Hypothalamus (tissue), 51 donors: ENCODE measurements around the gene ELFN1.

ENCODE experiments used
- DNase-seq, 51 donors: peaks; one replicate each; lab custom pipeline; 2025; lab: John Stamatoyannopoulos, UW

Gene ELFN1

DNA sequence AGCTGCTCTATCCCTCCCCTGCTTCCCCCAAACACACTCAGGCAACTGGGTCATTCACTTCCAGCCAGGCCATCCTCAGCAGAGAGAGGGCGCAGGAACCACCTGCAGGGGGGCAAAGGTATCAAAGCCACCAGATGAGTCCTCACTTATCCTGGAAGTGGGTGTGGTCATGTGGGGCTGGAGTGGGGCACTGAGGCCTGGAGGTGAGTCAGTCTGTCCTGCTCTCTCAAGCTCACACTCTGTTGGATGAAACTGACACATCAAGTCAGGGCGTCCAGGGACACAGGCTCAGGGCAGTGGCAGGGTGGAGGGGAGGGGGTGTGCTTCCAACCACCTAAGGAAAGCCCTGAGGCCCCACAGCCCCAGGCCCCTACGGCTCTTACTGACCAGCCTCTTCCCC is 8.0 kb upstream of the ELFN1 start:
- DNase-seq: no peak

DNA sequence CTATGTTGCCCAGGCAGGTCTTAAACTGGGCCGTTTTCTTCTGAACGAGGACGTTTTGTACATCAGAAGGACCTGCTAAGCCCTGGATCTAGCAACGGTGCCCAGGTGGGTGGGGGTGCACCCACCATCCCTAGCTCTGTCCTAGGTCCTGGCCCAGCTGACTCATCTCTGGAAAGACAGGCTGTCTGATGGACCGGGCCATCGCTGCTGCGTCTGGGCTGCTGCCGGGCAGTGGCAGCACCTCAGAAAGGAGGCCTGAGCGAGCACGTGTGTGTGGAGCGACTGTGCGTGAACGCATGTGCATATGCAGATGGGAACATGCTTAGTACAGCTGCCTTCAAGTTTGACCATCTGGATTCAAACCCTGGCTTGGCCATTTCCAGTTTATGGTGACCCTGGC is 7.3 kb upstream of the ELFN1 start:
- DNase-seq: no peak

DNA sequence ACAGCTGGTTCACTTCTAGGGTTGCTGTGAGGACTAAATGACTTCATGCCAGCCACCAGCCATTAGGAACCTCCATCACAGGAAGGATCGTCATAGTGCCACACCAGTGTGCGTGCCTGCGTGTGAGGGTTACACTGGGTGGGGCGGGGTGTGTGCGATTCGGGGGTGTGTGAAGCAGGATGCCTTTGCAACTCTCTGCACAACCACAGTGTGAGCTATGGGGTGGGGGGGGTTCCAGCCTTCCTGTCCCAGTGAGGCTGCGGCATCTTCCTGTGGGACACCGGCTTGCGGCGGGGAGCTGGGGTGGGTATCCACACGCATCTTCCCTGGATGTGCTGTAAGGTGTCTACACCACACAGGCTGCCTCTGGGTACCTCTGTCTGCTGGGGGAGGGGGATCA is 6.9 kb upstream of the ELFN1 start:
- DNase-seq: no peak

DNA sequence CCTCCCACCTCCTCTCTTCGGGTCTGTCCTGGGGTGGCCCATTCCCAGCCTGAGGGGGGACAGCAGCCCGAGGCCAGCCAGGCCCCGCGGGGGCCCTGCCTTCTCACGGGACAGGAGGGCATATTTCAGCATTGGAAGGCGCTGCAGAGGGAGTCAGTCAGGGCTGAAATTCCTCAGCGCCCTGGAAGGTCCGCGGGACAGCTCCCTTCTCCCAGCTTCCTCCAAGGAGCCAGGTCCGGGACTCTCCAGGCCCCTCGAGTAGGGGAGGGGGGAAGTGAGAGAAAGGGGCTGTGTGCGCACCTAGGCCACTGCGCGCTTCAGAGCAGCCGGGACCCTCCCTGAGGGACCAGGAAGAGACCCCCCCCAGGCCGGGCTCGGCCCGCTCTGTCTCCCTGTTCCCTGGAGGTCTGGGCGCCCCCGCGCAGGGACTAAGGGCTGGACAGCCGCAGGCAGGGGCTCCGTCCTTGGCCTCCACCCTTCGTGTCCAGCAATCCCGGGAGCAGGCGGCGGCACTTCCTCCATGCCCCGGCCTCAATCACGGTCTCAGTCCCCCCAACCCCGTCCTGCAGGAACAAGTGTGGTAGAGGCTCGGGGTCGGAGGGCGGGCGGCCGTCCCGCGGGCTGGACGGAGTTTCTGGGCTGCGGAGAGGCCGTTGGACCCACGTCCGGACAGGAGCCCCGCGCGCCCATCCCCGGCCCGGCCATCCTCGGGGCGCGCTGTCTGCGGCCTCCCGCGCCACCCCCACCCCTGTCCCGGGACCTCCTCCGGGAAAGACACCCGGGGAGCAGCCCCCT is 6.0 kb upstream of the ELFN1 start:
- DNase-seq: no peak

DNA sequence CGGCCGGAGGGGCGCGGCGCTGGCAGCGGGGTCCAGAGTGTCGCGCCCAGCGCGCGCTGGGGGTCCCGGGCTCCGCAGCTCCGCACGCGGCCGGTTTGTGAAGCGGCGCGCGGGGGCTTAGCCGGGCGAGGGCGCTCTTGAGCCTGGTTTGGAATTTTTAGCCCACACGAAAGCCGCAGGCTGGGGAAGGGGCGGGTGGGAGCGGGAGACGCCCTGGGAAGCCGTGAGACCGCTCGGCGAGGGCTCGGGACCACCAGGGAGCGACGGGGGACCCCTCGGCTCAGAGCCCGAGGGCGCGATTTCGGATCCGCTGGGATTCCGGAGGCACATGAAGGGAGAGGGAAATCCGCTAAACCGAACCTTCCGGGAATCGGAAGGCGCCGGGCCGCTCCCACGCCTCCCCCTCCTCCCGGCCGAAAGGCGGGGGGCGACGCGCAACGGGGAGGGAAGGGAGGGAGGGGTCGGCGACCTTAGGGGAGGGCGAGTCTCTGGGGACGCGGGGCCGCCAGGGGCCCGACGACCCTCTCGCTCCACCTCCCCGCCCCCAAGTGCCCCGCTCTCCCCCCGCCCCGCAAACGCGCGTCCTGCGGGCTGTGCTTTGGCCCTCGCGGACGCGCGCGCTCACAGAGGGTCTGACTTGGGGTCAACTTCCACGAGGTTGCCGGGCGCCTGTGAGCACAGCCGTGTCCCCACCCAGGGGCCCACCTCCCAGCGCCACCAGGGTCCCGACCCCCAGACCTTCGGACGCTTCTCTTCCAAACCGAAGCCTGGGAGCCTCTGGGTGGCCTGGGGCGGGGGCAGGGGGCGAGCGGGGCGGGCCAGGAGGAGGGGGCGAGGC is 5.1 kb upstream of the ELFN1 start:
- peak in 25 of 51 donors; percentile 8 to 71 (median 28) for DNase-seq

DNA sequence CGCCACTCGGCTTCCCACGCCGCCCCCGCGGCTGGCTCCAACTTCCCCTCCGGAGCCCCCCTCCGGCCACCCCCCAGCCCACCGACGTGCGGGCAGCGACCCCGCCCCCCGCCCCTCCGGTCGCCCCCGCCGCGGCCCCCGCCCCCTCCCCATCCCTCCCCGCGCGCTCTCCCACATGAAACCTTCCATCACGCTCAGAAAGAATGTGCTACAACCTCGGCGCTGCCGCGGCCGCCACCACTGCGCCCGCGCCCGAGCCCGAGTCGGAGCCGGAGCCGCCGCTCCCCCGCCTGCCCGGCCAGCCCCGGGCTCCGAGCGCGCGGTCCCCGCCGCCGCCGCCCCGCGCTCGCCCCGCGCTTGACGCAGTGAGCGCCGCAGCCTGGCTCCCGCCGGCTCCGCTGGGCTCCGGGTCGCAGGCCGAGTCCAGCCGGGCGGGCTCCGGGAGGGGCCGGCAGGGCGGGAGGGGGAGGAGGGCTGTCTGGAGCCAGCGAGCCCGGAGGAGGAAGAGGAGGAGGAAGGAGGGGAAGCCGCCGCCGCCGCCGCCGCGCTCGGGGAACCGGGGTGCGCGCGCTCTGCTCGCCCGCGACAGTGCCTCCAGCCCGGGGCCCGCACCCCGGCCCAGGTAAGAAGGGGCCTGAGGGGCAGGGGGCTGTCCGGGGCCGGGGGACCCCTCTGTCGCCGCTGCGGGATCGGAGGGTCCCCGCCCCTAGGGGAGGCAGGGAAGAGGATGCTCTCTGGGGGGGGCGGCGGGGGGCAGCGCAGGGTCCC is 4.3 kb upstream of the ELFN1 start:
- peak in 1 of 51 donors; percentile 18 for DNase-seq

DNA sequence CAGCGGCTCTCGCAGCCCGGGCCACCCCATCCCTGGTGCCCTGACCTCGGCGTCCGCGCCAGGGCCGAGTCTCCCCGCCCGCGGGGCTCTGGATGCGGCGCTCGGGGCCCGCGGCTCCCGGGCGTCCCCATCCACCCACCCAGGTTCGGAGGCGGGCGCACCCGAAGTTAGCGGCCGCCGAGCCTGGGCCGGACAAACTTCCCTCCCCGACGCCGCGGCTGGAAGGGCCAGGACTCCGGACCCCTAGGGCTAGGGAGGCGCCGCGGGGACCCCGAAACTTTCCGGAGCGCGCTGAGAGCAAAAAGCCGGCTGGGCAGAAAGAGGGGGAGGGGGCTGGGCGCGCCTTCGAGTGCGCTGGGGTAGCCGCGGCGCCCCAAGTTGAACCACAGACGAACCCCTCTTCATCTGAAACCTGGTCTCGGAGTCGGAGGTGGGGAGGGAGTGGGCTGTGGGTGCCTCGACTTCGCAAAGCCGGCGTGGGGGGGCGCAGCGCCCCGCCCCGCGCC is 3.7 kb upstream of the ELFN1 start:
- DNase-seq: no peak

DNA sequence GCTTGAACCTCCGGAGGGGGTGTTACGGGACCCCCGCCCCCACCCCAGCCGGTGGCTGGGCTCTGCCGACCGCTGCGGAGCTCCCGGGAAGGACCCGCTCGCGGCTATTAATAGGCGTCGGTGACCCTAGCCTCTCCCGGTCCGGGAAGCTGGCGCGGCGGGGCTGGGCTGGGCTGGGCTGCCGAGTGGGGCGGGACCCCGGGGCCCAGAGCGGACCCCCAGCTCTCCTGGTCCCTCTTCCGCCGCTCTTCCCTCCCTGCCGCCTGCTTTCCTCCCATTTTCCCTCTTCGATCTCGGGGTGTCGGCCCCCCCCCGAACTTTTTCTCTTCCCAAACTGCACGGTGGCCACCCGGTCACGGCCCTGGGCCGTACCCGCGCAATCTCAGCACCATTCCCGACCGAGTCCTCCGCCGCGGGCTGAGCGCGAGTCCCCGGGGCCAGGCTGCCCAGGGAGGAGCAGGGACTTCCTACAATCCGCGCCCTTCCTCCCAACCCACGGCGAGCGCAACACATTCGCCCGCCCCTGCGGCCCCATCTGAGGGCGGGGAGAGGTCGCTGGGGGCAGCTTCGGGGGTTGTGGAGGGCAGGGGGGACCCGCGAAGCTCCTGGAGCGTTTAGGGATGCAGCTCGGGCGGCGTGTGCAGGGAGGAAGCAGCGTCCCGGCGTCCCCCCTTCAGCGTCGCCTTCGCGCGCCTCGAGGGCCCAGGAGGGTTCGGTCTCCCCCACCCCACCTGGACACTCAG is 3.1 kb upstream of the ELFN1 start:
- DNase-seq: no peak

DNA sequence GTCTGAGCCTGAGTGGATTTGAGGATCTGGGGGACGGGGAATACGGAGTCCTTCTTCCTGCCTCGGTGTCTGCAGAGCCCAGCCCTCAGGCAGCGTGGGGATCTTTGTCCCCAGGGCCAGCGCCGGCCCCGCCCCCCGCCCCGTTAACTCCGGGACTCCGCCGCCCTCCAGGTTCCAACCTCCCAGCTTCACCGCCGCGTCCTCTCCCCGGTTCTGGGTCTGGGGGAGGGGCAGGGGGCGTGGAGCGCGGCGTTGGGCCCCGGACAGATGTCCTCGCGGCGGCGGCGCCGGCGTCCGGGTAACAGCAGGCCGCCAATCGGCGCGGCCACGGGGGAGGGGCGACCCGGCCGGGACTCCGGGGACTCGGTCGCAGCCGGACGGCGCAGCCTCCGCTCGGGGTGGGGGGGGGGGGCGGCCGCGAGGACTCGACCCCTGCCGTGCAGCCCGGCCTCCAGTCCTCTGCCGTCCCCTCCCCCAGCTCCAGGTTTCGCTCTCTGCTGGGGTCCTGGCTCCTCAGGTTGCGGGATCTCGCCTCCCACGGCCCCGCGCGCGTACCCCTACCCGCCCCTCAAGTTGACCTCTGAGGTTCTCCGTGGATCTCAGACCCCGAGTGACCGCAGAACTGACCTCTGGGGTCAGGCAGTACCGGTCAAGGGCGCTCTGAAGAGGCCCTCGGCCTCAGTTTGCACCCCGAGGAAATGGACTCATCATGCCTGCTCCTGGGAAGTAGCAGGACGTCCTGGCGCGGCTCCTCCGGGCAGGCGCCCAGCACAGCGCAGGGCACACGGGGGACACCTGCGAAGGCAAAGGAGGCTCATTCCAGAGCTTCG is 2.3 kb upstream of the ELFN1 start:
- no peak for DNase-seq

DNA sequence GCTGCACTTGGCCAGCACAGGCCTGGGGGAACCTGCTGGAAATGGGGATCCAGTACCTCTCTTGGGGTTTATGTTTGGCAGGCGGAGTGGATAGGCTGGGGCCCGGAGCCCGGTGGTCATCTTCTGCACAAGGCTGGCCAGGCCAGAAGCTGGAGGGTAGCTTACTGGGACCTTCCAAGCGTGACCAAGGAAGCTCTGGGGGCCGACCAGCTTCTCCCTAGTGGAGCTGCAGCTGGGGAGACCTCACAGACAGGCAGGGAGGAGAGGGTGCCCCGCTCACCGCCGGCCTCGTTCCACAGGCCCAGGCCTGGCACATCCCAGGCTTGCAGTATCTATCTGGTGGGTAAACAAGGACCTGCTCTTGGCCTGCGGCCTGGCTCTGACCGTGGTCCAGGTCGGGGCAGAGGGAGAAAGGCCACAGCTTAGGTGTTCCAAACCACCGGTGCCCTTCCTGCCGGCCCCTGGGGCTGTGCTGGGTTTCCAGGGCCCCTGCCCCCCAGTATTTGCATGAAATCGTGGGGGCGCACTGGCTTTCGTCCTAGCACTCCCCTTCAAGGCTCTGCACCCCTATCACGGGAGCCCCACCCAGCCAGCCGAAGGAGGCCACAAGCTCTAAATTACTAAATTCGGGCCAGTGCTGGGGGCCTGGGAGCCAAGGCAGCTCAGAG is 1.5 kb upstream of the ELFN1 start:
- no peak for DNase-seq

DNA sequence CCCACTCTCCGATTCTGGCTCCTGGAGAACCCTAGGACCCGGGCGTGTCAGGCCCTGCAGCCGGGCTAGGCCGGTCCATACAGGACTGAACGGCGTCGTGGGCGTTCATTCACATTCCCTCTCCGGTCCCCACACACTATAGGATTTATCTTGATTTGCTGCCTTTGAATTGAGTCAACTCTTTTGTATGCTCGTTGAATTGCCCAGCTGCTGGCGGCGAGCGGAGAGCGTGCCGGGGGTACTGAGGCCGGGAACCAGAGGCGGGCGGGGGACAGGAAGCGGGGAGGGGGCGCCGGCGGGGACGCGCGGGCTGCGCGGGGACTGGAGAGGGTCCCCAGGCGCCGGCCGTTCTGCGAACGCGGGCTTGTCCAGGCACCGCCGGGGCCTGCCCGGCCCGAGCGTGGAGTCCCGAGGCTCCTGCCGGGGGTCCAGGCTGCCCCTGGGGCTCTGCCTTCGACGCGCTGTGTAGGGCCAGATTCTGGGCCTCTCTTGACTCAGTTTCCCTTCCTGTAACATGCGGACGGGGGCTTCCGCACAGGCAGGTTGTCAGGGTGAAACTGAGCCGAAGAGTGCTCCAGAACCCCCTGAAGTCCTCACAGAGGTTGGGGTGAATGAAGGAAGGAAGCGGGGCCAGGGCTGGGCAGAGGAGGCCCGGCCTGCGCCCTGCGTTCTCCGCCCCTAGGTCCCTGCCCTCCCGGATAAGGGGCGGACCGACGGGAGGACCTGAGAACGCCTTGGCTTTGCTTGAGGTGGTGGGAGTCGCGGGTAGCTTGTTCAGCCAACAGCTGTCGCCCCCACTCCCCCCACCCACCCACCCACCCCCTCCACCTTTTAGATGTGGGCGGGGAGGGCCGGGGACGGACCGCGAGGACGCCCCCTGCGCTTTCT is 769 bp upstream of the ELFN1 start:
- DNase-seq: no peak

DNA sequence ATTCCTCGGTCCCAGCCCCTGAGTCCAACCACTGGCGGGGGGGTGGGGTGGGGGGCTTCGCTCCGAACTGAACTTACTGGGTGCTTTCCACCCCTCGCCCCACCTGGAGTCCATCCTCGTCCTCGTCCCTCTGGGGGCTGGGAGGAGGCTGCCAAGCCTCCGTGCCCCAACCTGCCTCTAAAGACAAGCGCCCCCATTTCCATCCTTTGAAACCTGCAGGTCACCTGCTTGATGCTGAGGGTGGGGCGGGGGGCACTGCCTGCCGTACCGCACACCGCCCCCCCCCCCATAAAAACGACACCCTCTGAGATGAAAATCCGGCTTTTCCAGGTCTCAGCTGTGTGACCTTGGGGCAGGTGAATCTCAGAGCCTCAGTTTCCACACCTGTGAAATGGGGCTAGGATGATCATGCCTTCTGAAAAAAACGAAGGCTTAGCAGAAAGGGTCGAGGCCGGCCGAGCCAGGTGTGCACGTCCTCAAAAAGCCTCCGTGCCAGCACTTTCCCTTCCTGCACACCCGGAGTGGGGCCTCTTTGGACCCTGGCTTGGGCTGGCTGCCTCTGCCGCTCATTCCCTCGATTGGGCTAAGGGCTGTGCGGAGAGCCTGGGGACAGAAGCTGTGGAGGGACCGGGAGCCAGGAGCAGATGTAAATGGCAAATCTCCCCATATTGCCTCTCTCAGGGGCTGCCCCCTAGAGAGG is 967 bp downstream of the ELFN1 start:
- no peak for DNase-seq

DNA sequence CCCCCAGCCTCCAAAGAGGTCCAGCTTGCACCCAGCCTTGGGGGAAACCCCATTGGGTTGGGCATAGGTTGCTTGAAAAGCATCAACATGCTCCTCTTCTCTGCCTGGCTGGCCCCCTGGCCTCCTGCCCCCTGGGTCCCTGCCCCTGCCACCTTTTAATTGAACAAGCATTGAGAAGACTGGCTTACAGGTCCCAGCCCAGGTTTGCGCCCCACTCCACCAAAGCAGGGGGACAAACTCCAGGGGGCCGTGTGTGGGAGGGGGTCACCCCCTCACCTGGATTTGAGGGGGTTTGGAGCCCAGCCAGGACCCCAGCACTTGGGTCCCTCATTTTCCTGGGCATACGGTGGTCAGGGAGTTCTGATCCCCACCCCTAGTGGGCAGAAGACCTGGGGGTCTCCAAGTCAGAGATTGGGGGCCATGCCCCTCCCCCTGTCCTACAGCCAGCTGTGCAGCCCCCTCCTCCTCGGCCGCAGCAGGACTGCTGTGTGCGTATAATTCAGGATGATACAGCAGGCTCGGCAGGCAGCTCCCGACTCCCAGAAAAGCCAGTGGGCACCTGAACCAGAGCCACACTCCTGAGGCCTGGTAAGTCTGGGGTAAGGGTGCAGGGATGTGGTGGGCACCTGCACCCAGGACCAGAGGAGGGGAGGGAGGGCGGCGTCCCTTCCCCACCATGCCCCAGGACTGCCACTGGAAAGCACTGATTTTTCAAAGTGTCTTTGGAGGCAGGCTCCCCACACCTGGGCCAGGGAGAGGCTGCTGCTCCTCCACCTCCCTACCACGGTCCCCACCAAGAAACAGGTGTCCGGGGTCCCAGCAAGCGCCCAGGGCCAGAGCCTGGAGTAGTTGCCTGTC is 1.7 kb downstream of the ELFN1 start:
- DNase-seq: no peak

DNA sequence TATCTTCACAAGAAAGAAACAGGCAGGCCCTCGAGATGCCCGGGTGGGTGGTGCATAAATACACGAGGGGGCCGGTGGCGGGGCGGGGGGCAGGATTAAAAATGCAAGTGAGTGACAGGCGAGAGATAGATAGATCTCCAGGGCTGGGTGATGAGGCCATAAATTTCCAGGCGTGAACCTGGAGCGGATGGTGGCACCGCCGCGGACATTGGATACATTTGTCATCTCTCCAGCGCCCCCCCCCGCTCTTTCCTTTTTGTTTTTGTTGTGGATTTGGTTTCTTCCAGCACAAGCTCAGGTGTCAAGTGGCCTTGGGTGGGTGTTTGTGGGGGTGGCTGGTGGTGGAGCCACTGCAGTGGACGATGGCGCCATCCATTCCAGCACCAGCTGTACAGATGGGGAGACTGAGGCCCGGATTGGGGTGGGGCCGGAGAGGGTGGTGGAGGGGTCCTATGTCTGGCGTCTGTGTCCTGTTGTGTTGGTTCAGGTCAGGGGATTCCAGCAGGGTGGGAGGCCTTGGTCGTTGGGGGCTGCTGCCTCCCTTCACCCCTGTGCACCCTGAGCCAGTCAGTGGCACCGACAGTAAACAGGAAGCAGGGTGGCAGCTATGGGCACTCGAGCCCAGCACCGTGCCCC is 2.9 kb downstream of the ELFN1 start:
- no peak for DNase-seq

DNA sequence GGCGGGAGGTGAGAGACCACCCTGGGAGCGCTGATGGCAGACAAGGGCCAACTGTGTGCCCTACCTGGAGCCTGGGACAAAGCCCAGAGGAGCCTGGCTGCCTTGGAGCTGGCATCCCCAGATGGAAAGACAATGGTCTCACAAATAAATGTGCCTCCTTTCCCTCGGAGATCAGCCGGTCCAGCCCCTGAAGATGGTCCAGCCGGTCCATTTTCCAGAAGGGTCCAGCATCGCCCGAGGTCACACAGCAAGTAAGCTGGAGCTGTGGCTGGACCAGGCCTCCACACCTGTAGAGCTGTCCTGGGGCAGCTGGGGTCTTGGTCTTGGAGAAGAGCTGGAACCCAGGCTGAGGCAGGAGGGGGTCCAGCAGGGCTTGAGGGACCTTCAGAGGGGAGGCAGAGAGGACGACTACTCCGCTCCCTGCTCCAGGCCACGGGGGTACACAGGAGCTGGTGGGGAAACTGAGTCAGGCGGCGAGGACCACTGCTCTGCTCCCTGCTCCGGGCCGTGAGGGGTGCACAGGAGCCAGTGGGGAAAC is 3.6 kb downstream of the ELFN1 start:
- DNase-seq: no peak
